IMR-90 (cell line): Measurements from ENCODE around the gene TPPP3. TPM values are rescaled to one million over a fixed set of nuclear protein-coding genes. Genes with fewer than 3 reads are reported as not detected.

Experiments
- ATAC-seq: fragments of 200-7000 bp; cut with Tn5 transposase; 2 replicates; pipeline ENCODE4 v1.9.1; 2020; ENCODE audit warnings: low read depth, mild to moderate bottlenecking, moderate library complexity
- BruUV-seq: library from RNA; stranded (reverse); fragments of 400-500 nt; replicated peaks from 2 replicates; lab custom pipeline; 2021; lab: Mats Ljungman, UMichigan
- CTCF ChIA-PET: fragments of 300-600 bp; formaldehyde crosslinking; extraction: SDS; loops from one replicate; lab custom pipeline; 2021; ENCODE audit warnings: antibody characterized with exemption; lab: Yijun Ruan, JAX
- POLR2A ChIA-PET: fragments of 300-600 bp; sonication (Branson Sonifier 250); formaldehyde crosslinking; loops from one replicate; lab custom pipeline; 2022; ENCODE audit warnings: antibody characterized with exemption; ENCODE audit not compliant: unreplicated experiment; lab: Charles Lee
- DNase-seq: peaks from one replicate; pipeline ENCODE4 v3.0.0; 2013
- H2AFZ ChIP-seq: replicated peaks from 2 replicates; pipeline ENCODE3; 2013; ENCODE audit warnings: low read length, mild to moderate bottlenecking; ENCODE audit not compliant: poor library complexity
- H2AK5ac ChIP-seq: 2 replicates; pipeline ENCODE4 v1.6.1; 2013; ENCODE audit warnings: low read depth, low read length, inconsistent platforms
- H2AK9ac ChIP-seq: replicated peaks from 2 replicates; pipeline ENCODE3; 2013; ENCODE audit warnings: mild to moderate bottlenecking, low read depth, low read length, moderate library complexity; ENCODE audit not compliant: poor library complexity
- H2BK120ac ChIP-seq: 2 replicates; pipeline ENCODE4 v1.6.1; 2013; ENCODE audit warnings: low read depth, low read length, inconsistent platforms
- H2BK15ac ChIP-seq: 3 replicates; pipeline ENCODE4 v1.6.1; 2013; ENCODE audit warnings: low read depth, low read length, inconsistent platforms
- H2BK20ac ChIP-seq: 2 replicates; pipeline ENCODE4 v1.6.1; 2013; ENCODE audit warnings: low read depth, mild to moderate bottlenecking, inconsistent platforms, low read length, moderate library complexity
- H2BK5ac ChIP-seq: 2 replicates; pipeline ENCODE4 v1.6.1; 2013; ENCODE audit warnings: mild to moderate bottlenecking, low read depth, low read length, inconsistent platforms; ENCODE audit not compliant: poor library complexity, severe bottlenecking
- H3K14ac ChIP-seq: replicated peaks from 2 replicates; pipeline ENCODE4 v1.6.1; 2013; ENCODE audit warnings: low read depth, low read length, inconsistent platforms
- H3K18ac ChIP-seq: 2 replicates; pipeline ENCODE4 v1.6.1; 2013; ENCODE audit warnings: low read depth, low read length, control low read depth
- H3K23ac ChIP-seq: 2 replicates; pipeline ENCODE4 v1.6.1; 2013; ENCODE audit warnings: low read depth, low read length, inconsistent platforms
- H3K27ac ChIP-seq: 2 replicates; pipeline ENCODE4 v1.5.1; 2013; ENCODE audit warnings: mild to moderate bottlenecking, control low read depth, low read length; ENCODE audit not compliant: insufficient read depth
- H3K27me3 ChIP-seq: 2 replicates; pipeline ENCODE4 v1.6.1; 2013; ENCODE audit warnings: low read length; ENCODE audit not compliant: control insufficient read depth, insufficient read depth
- H3K36me3 ChIP-seq: 2 replicates; pipeline ENCODE4 v1.6.1; 2013; ENCODE audit warnings: low read length, mixed read lengths; ENCODE audit not compliant: control insufficient read depth, insufficient read depth
- H3K4ac ChIP-seq: 2 replicates; pipeline ENCODE4 v1.6.1; 2013; ENCODE audit warnings: low read depth, low read length, inconsistent platforms
- H3K4me1 ChIP-seq: 2 replicates; pipeline ENCODE4 v1.6.1; 2013; ENCODE audit warnings: low read length, mixed read lengths; ENCODE audit not compliant: control insufficient read depth, insufficient read depth
- H3K4me2 ChIP-seq: 2 replicates; pipeline ENCODE4 v1.6.1; 2013; ENCODE audit warnings: low read depth, mild to moderate bottlenecking, control low read depth, low read length, moderate library complexity
- H3K4me3 ChIP-seq: 2 replicates; pipeline ENCODE4 v1.5.1; 2013; ENCODE audit warnings: low read depth, mild to moderate bottlenecking, control low read depth, low read length, moderate library complexity; ENCODE audit not compliant: insufficient read depth
- H3K56ac ChIP-seq: 2 replicates; pipeline ENCODE4 v1.6.1; 2013; ENCODE audit warnings: low read length, inconsistent platforms; ENCODE audit not compliant: insufficient read depth; ENCODE audit errors: extremely low read depth
- H3K79me1 ChIP-seq, 2 experiments: 2 replicates each; pipeline ENCODE4 v1.6.1; 2013; ENCODE audit warnings: low read length in 2 of 2, inconsistent platforms in 1 of 2, low read depth in 1 of 2
- H3K9ac ChIP-seq: 2 replicates; pipeline ENCODE4 v1.6.1; 2013; ENCODE audit warnings: low read depth, low read length, control low read depth
- H3K9me1 ChIP-seq: 2 replicates; pipeline ENCODE4 v1.6.1; 2013; ENCODE audit warnings: low read length, inconsistent platforms; ENCODE audit not compliant: insufficient read depth
- H3K9me3 ChIP-seq: 2 replicates; pipeline ENCODE4 v1.6.1; 2013; ENCODE audit warnings: low read length; ENCODE audit not compliant: control insufficient read depth, insufficient read depth
- H4K20me1 ChIP-seq: 2 replicates; pipeline ENCODE4 v1.6.1; 2013; ENCODE audit warnings: low read length, inconsistent platforms; ENCODE audit not compliant: insufficient read depth
- H4K5ac ChIP-seq: 2 replicates; pipeline ENCODE4 v1.6.1; 2013; ENCODE audit warnings: mild to moderate bottlenecking, low read depth, low read length, control low read depth
- H4K8ac ChIP-seq, 2 experiments: 2 replicates each; pipeline ENCODE4 v1.6.1; 2013; ENCODE audit warnings: low read depth in 2 of 2, low read length in 2 of 2, control low read depth in 1 of 2, inconsistent platforms in 1 of 2
- H4K91ac ChIP-seq: 2 replicates; pipeline ENCODE4 v1.6.1; 2013; ENCODE audit warnings: low read depth, low read length, inconsistent platforms; ENCODE audit not compliant: insufficient read depth
- BHLHE40 ChIP-seq: fragments of 150-350 bp; IDR thresholded peaks from 2 replicates; pipeline ENCODE4 v1.6.1; 2016; ENCODE audit warnings: mild to moderate bottlenecking, low read depth, low read length
- CEBPB ChIP-seq: IDR thresholded peaks from 2 replicates; pipeline ENCODE4 v1.6.1; 2012; ENCODE audit warnings: low read depth, low read length, improper control_type of control experiment
- ELK1 ChIP-seq: fragments of 150-350 bp; IDR thresholded peaks from 2 replicates; pipeline ENCODE4 v1.6.1; 2016; ENCODE audit warnings: low read depth, mild to moderate bottlenecking, low read length, moderate library complexity, borderline replicate concordance
- NFE2L2 ChIP-seq: fragments of 150-350 bp; IDR thresholded peaks from 2 replicates; pipeline ENCODE4 v1.6.1; 2016; ENCODE audit warnings: low read depth, mild to moderate bottlenecking, low read length
- WGBS, 2 experiments: methylation state at CpG; one replicate each; pipeline versions ENCODE4 v1.1.5 to v1.1.7; 2013; ENCODE audit warnings: missing lambda C conversion rate in 2 of 2; ENCODE audit not compliant: insufficient read length in 1 of 2; ENCODE audit errors: extremely low coverage in 2 of 2; 5-methylcytosine and 5-hydroxymethylcytosine counted together
- dilution Hi-C: fragments of 300-500 bp; cut with HindIII; formaldehyde crosslinking; loops from one replicate; pipeline ENCODE4 v1.14.3; 2018; ENCODE audit warnings: low sequenced_read_pairs; ENCODE audit not compliant: unreplicated experiment
- in situ Hi-C: fragments of 300-500 bp; cut with MboI; formaldehyde crosslinking; loops from 3 replicates; pipeline ENCODE4 v1.14.3; 2019; ENCODE audit warnings: low sequenced_read_pairs, inconsistent platforms, mixed read lengths
- intact Hi-C: fragments of 100-400 bp; cut with micrococcal nuclease; formaldehyde crosslinking; loops from 2 replicates; pipeline ENCODE4 v1.10.0; 2022
- polyA plus RNA-seq, 3 experiments: library from polyadenylated mRNA; depleted of rRNA; stranded (reverse); fragments of >200 nt; gene quantifications; 2 replicates each; pipeline ENCODE4 v1.2.3, GENCODE V29; 2012; ENCODE audit warnings: low replicate concordance in 1 of 3
- total RNA-seq: library from RNA; depleted of rRNA; stranded (reverse); fragments of >200 nt; gene quantifications from 2 replicates; pipeline ENCODE4 v1.2.3, GENCODE V29; 2012

The TPPP3 gene
- total and polyA plus RNA-seq, 2 of the 4 experiments (the other 2 are of a cell fraction) = 0.54 to 2.4 TPM

DNA sequence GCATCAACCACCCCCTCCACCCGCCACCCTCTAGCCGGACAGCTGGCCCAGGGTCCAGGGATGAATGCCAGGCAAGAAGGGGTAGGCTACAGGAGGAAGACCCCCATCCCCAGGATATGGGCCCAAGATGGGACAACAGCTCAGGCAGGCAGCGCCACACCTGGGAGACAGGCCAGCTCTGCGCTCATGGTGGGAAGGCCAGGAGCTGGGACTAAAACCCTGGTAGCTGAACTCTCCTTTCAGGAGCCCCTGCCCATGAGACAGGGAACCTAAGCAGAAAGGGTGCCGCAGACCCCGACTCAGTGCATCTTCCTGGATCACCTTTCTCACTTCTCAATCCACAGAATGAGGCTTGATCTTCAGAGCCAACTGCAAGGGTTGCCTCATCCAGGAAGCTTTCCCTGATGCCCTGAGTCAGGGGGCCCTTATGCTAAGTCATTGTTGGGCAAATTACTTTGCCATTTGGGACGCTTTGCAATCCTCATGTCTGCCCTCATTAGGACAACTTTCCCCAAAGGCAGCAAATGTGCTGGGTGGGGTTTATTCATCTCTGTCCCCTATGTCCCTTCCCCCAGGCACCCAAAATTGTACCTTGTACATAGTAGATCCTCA lies 14.0 kb upstream of the TPPP3 start:
- dilution Hi-C loops = no loop called here
- H3K27ac ChIP-seq = peak overlapping the region; percentile 12
- peak overlapping the region; percentile 69 for H4K91ac ChIP-seq
- peak overlapping the region; percentile 66; the same call in 1 of the 2 replicates for H3K23ac ChIP-seq
- H2AFZ ChIP-seq = peak overlapping the region; percentile 88
- intact Hi-C loops = no loop called here
- no peak overlapping the region for H3K9ac ChIP-seq
- H4K20me1 ChIP-seq = no peaks in the 10 kb centered on the region
- H3K9me3 ChIP-seq = no peaks in the 10 kb centered on the region
- H3K4ac ChIP-seq = peak overlapping the region; percentile 65
- peak overlapping the region; percentile 59 for H2BK5ac ChIP-seq
- ChIA-PET CTCF (interaction anchor here (1.2 to 1.8 kb wide), 2 partner anchors 9 to 21 kb away, joined by 3 to 5 read pairs; no protein-coding TSS in a partner anchor), POLR2A (no interaction called here)
- no peak overlapping the region for H3K4me3 ChIP-seq
- H4K5ac ChIP-seq = no peak overlapping the region; the same call in 1 of the 2 replicates
- ATAC-seq = 0 out of 2 replicates have a peak, but pooled peaks have one; percentile 3
- peak; percentile 42 for DNase-seq
- peak overlapping the region; percentile 82 for H2AK9ac ChIP-seq
- peak overlapping the region; percentile 84 for H2AK5ac ChIP-seq
- no CpG with 5 or more reads among the region's 7 CpGs for WGBS, 2 experiments
- H3K4me2 ChIP-seq = no peak overlapping the region
- peak overlapping the region; percentile 38; the same call in 1 of the 2 replicates for H2BK20ac ChIP-seq
- peaks cover 12% of the 10 kb centered on the region for H3K9me1 ChIP-seq
- H2BK15ac ChIP-seq = peak overlapping the region; percentile 43; the same call in 1 of the 3 replicates
- H3K14ac ChIP-seq = peak overlapping the region; percentile 62
- no TSS peak for BruUV-seq
- H4K8ac ChIP-seq = peak overlapping the region in 1 of 2 experiments; percentile 60; a peak in 2 of 4 replicates
- H2BK120ac ChIP-seq = peak overlapping the region; percentile 76
- peak overlapping the region; percentile 11; the same call in 1 of the 2 replicates for H3K18ac ChIP-seq
- peaks cover 17% of the 10 kb centered on the region for H3K4me1 ChIP-seq
- no peak for TF ChIP-seq ELK1
- TF ChIP-seq BHLHE40 = no peak
- TF ChIP-seq NFE2L2 = peak; percentile 78; the same call in 1 of the 2 replicates
- TF ChIP-seq CEBPB = peak; percentile 81
- no peak overlapping the region for H3K56ac ChIP-seq
- H3K27me3 ChIP-seq = no peaks in the 10 kb centered on the region
- H3K79me1 ChIP-seq = peaks cover 0 to 10% of the 10 kb centered on the region in 2 experiments; a peak in 2 of 4 replicates
- H3K36me3 ChIP-seq = no peaks in the 10 kb centered on the region
- in situ Hi-C loops = no loop called here
